Endodermal cell (in vitro differentiated cells): ENCODE data around the gene TRABD. TPM values are rescaled to one million over a fixed set of nuclear protein-coding genes. Genes with fewer than 3 reads are reported as not detected.

Experiments used
- DNase-seq: peaks from one replicate; pipeline ENCODE4 v3.0.0-alpha.2; 2017
- H3K27ac ChIP-seq: 2 replicates; pipeline ENCODE4 v1.5.1; 2013; ENCODE audit warnings: mild to moderate bottlenecking, low read depth, low read length, moderate library complexity
- H3K27me3 ChIP-seq: 2 replicates; pipeline ENCODE4 v1.6.1; 2013; ENCODE audit warnings: mild to moderate bottlenecking, low read length, moderate library complexity; ENCODE audit not compliant: insufficient read depth, control insufficient read depth, poor library complexity, severe bottlenecking
- H3K36me3 ChIP-seq: 2 replicates; pipeline ENCODE4 v1.7.0; 2013; ENCODE audit warnings: mild to moderate bottlenecking, low read length, moderate library complexity; ENCODE audit not compliant: control insufficient read depth, insufficient read depth
- H3K4me1 ChIP-seq: one replicate; pipeline ENCODE4 v1.7.0; 2013; ENCODE audit warnings: low read length; ENCODE audit not compliant: control insufficient read depth, insufficient read depth
- H3K4me3 ChIP-seq: 2 replicates; pipeline ENCODE4 v1.5.1; 2013; ENCODE audit warnings: mild to moderate bottlenecking, low read length, moderate library complexity
- H3K9ac ChIP-seq: 2 replicates; pipeline ENCODE4 v1.6.1; 2013; ENCODE audit warnings: mild to moderate bottlenecking, low read length, moderate library complexity; ENCODE audit not compliant: poor library complexity, severe bottlenecking; ENCODE audit errors: extremely low read depth
- H3K9me3 ChIP-seq: 2 replicates; pipeline ENCODE4 v1.6.1; 2013; ENCODE audit warnings: mild to moderate bottlenecking, low read length, moderate library complexity; ENCODE audit not compliant: control insufficient read depth
- H3K27ac Mint-ChIP-seq: 2 replicates; pipeline ENCODE4 v1.8.0; 2020; ENCODE audit warnings: mixed read lengths
- H3K27me3 Mint-ChIP-seq: 2 replicates; pipeline ENCODE4 v1.8.0; 2021; ENCODE audit warnings: mild to moderate bottlenecking, mixed read lengths; ENCODE audit not compliant: insufficient read depth
- H3K36me3 Mint-ChIP-seq: 2 replicates; pipeline ENCODE4 v1.8.0; 2020; ENCODE audit warnings: low read depth, mixed read lengths
- H3K4me1 Mint-ChIP-seq: 2 replicates; pipeline ENCODE4 v1.8.0; 2020; ENCODE audit warnings: mixed read lengths
- H3K4me3 Mint-ChIP-seq: 2 replicates; pipeline ENCODE4 v1.8.0; 2020; ENCODE audit warnings: mild to moderate bottlenecking, moderate library complexity, mixed read lengths
- H3K9me3 Mint-ChIP-seq: 2 replicates; pipeline ENCODE4 v1.8.0; 2020; ENCODE audit warnings: mild to moderate bottlenecking, mixed read lengths
- CTCF ChIP-seq: fragments of 200-600 bp; sonication (generic); conservative IDR thresholded peaks from 2 replicates; pipeline ENCODE4 v1.5.0; 2021; ENCODE audit warnings: antibody characterized with exemption, mild to moderate bottlenecking
- WGBS, 2 experiments: methylation state at CpG; one replicate each; pipeline versions ENCODE4 v1.1.5 to v1.1.7; 2013; ENCODE audit warnings: missing lambda C conversion rate in 2 of 2, mixed read lengths in 1 of 2; ENCODE audit not compliant: insufficient coverage in 1 of 2, insufficient read length in 1 of 2; 5-methylcytosine and 5-hydroxymethylcytosine counted together
- total RNA-seq, 2 donors: library from RNA; stranded (reverse); fragmentation: NEBNext Ultra II Directional in 1 of 2; extraction: Animal tissue kit (Norgen Biotek cat#: 25700) in 1 of 2; gene quantifications; 2 replicates in 1 of 2; 3 replicates in 1 of 2; pipeline ENCODE4 v1.2.1, GENCODE V29; 2021

The TRABD gene
- total RNA-seq, 2 donors from 2014 or later = 49.6 to 56.4 TPM

- H3K4me1 Mint-ChIP-seq = no peaks in the 10 kb centered on the region
- H3K36me3 Mint-ChIP-seq = peaks cover 73% of the 10 kb centered on the region
- Histone ChIP-seq H3K4me3 (no peak overlapping the region), H3K27ac (no peak overlapping the region), H3K27me3 (no peaks in the 10 kb centered on the region), H3K4me1 (no peaks in the 10 kb centered on the region), H3K9ac (no peak overlapping the region), H3K36me3 (peaks cover 76% of the 10 kb centered on the region), H3K9me3 (peaks cover 7% of the 10 kb centered on the region)
- no peaks in the 10 kb centered on the region for H3K27me3 Mint-ChIP-seq
- peak overlapping the region; percentile 8 for H3K27ac Mint-ChIP-seq
- DNase-seq = no peak
- H3K9me3 Mint-ChIP-seq = no peaks in the 10 kb centered on the region
- no peak for TF ChIP-seq CTCF
- 94 to 100% methylated on average over 2 to 13 of the region's 17 CpGs for WGBS, 2 experiments
- no peak overlapping the region for H3K4me3 Mint-ChIP-seq
Measured at GRCh38 chr22:50215297-50216054, 29.8 kb downstream of the TRABD start.

DNA sequence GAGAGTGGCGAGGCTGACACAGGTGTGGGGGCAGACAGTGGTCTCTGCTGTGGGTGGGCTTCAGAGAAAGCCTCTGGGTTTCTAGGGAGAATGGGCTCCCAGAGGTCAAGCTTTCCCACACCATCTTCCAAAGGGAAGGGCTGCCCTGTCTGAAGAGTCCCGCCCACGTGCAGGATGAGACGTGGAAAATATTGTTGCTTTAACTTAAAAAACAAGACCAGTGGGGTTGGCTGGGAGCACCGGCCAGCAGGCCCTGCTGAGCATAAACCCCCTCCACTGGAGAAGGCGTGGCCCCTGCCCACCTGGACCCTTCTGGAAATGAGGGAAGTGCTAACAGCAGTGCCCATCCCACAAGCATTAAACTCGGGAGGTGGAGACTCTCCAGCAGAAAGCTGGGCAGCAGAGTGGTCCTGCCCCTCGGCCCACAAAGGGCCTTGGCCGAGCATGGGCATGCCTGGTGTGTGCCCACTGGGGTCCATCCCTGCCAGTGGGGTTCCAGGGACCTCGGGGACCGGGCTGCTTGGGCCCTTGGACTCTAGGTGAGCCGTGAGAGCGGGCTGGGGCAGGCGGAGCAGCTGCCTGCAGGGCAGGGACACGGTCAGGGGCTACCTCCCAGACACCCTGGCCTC is 30.5 kb downstream of the TRABD start:
- no peak overlapping the region for H3K4me3 ChIP-seq
- no peak overlapping the region for H3K27ac ChIP-seq
- Mint-ChIP-seq H3K9me3 (no peaks in the 10 kb centered on the region), H3K4me3 (no peak overlapping the region), H3K27ac (no peak overlapping the region), H3K36me3 (peaks cover 75% of the 10 kb centered on the region), H3K4me1 (no peaks in the 10 kb centered on the region), H3K27me3 (no peaks in the 10 kb centered on the region)
- H3K9me3 ChIP-seq = peaks cover 7% of the 10 kb centered on the region
- peaks cover 76% of the 10 kb centered on the region for H3K36me3 ChIP-seq
- TF ChIP-seq CTCF = no peak
- H3K9ac ChIP-seq = no peak overlapping the region
- no peaks in the 10 kb centered on the region for H3K27me3 ChIP-seq
- H3K4me1 ChIP-seq = no peaks in the 10 kb centered on the region
- DNase-seq = no peak
- WGBS, 2 experiments = 92 to 98% methylated on average over 11 to 15 of the region's 15 CpGs

DNA sequence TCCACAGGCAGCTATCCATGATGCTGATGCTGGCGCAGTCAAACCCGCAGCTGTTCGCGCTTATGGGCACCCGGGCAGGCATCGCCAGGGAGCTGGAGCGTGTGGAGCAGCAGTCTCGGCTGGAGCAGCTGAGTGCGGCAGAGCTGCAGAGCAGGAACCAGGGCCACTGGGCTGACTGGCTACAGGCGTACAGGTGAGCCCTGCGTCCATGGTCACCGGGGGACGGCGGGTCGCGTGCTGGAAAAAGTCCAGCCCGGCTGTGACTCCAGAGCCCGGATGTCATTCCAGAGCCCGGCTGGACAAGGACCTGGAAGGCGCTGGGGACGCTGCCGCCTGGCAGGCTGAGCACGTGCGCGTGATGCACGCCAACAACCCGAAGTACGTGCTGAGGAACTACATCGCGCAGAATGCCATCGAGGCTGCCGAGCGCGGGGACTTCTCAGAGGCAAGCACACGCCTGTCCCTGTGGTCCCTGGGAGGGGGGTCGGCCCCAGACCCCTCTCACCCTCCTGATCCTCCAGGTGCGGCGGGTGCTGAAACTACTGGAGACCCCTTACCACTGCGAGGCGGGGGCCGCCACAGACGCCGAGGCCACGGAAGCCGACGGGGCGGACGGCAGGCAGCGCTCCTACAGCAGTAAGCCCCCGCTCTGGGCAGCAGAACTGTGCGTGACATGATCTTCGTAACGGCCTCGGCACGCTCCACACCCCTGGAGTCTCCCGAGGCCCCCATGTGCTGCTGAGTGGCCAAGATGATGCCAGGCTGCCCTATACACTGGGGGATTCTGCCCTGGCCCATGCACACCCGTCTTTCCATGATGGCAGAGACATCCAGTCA is 31.2 kb downstream of the TRABD start:
- Mint-ChIP-seq H3K27me3 (no peaks in the 10 kb centered on the region), H3K36me3 (peaks cover 74% of the 10 kb centered on the region), H3K9me3 (no peaks in the 10 kb centered on the region), H3K4me3 (no peak overlapping the region), H3K27ac (no peak overlapping the region), H3K4me1 (no peaks in the 10 kb centered on the region)
- Histone ChIP-seq H3K9me3 (peaks cover 7% of the 10 kb centered on the region), H3K36me3 (peaks cover 71% of the 10 kb centered on the region), H3K4me3 (no peak overlapping the region), H3K27ac (no peak overlapping the region), H3K27me3 (no peaks in the 10 kb centered on the region), H3K4me1 (no peaks in the 10 kb centered on the region), H3K9ac (no peak overlapping the region)
- WGBS, 2 experiments = 96 to 97% methylated on average over 38 to 57 of the region's 57 CpGs
- no peak for DNase-seq
- no peak for TF ChIP-seq CTCF
